Upper lobe of right lung (tissue), 1 donor: ENCODE results near the gene IDE. TPM values are rescaled to one million over a fixed set of nuclear protein-coding genes. Genes with fewer than 3 reads are reported as not detected.
"Not testable (repeated sequence)": the region's sequence is repeated elsewhere in the genome, so short reads cannot be mapped to it uniquely, and the experiment has no call there.

ENCODE experiments used
- ATAC-seq: fragments of 200-7000 bp; cut with Tn5 transposase; one replicate; pipeline ENCODE4 v1.9.1; 2020; ENCODE audit warnings: mild to moderate bottlenecking, moderate library complexity
- DNase-seq: peaks from one replicate; pipeline ENCODE4 v3.0.0-alpha.2; 2020
- H3K27ac ChIP-seq: fragments of 200-600 bp; one replicate; pipeline ENCODE4 v1.8.0; 2022
- H3K27me3 ChIP-seq: fragments of 200-600 bp; one replicate; pipeline ENCODE4 v1.8.0; 2022; ENCODE audit warnings: mild to moderate bottlenecking
- H3K36me3 ChIP-seq: fragments of 200-600 bp; one replicate; pipeline ENCODE4 v1.8.0; 2022
- H3K4me1 ChIP-seq: fragments of 200-600 bp; one replicate; pipeline ENCODE4 v1.8.0; 2022
- H3K4me3 ChIP-seq: fragments of 200-600 bp; one replicate; pipeline ENCODE4 v1.8.0; 2022; ENCODE audit warnings: mild to moderate bottlenecking
- H3K9me3 ChIP-seq: fragments of 200-600 bp; one replicate; pipeline ENCODE4 v1.8.0; 2022
- CTCF ChIP-seq: fragments of 200-600 bp; IDR thresholded peaks from one replicate; pipeline ENCODE4 v1.8.0; 2022; ENCODE audit warnings: antibody characterized with exemption
- intact Hi-C: fragments of 100-400 bp; cut with DNase I; formaldehyde crosslinking; loops from one replicate; pipeline ENCODE4 v1.11.0; 2022
- total RNA-seq: library from RNA; stranded (reverse); fragmentation: NEBNext Ultra II Directional; extraction: Animal tissue kit (Norgen Biotek cat#: 25700); gene quantifications from one replicate; pipeline ENCODE4 v1.2.1, GENCODE V29; 2021
- donor health status: DM: no; HTN: yes; CAD: no; lungs with severe emphysema.

The IDE gene
- total RNA-seq, 1 donor from 2014 or later, result 35.2 TPM

- Histone ChIP-seq H3K4me1 (no peaks in the 10 kb centered on the region), H3K9me3 (no peaks in the 10 kb centered on the region), H3K27me3 (no peaks in the 10 kb centered on the region), H3K4me3 (no peak overlapping the region), H3K27ac (no peak overlapping the region), H3K36me3 (peaks cover 90% of the 10 kb centered on the region)
- ATAC-seq (no peak), DNase-seq (no peak)
- no peak for TF ChIP-seq CTCF
- intact Hi-C loops, result no loop called here
Measured at GRCh38 chr10:92464364-92464763, 109.5 kb downstream of the IDE start.

- DNase-seq (no peak), ATAC-seq (no peak)
- intact Hi-C loops, result no loop called here
- no peaks in the 10 kb centered on the region for H3K9me3 ChIP-seq
- no peak for TF ChIP-seq CTCF
- no peaks in the 10 kb centered on the region for H3K27me3 ChIP-seq
- no peaks in the 10 kb centered on the region for H3K4me1 ChIP-seq
- no peak overlapping the region for H3K4me3 ChIP-seq
- peaks cover 83% of the 10 kb centered on the region for H3K36me3 ChIP-seq
- no peak overlapping the region for H3K27ac ChIP-seq
Measured at GRCh38 chr10:92463582-92463981, 110.3 kb downstream of the IDE start.

GRCh38 chr10:92454955-92455354, 118.9 kb downstream of the IDE start:
- ATAC-seq, H3K4me1 ChIP-seq, H3K4me3 ChIP-seq, intact Hi-C loops, H3K27me3 ChIP-seq, DNase-seq, H3K27ac ChIP-seq, H3K9me3 ChIP-seq: not testable (repeated sequence)
- peaks cover 49% of the 10 kb centered on the region for H3K36me3 ChIP-seq

- no peak for TF ChIP-seq CTCF
- intact Hi-C loops, result no loop called here
- H3K27me3 ChIP-seq, result no peaks in the 10 kb centered on the region
- ATAC-seq, result no peak
- no peaks in the 10 kb centered on the region for H3K4me1 ChIP-seq
- no peaks in the 10 kb centered on the region for H3K9me3 ChIP-seq
- H3K36me3 ChIP-seq, result peaks cover 47% of the 10 kb centered on the region
- DNase-seq, result no peak
- H3K27ac ChIP-seq, result no peak overlapping the region
- H3K4me3 ChIP-seq, result no peak overlapping the region
Measured at GRCh38 chr10:92452313-92452712, 121.6 kb downstream of the IDE start.

GRCh38 chr10:92451431-92451830, 122.5 kb downstream of the IDE start:
- no peaks in the 10 kb centered on the region for H3K4me1 ChIP-seq
- no peak overlapping the region for H3K4me3 ChIP-seq
- no peak for TF ChIP-seq CTCF
- intact Hi-C loops, result no loop called here
- no peak for ATAC-seq
- H3K27ac ChIP-seq, result no peak overlapping the region
- no peaks in the 10 kb centered on the region for H3K9me3 ChIP-seq
- no peak for DNase-seq
- peaks cover 45% of the 10 kb centered on the region for H3K36me3 ChIP-seq
- H3K27me3 ChIP-seq, result no peaks in the 10 kb centered on the region

GRCh38 chr10:92450896-92451295, 123.0 kb downstream of the IDE start:
- Histone ChIP-seq H3K9me3 (no peaks in the 10 kb centered on the region), H3K4me1 (no peaks in the 10 kb centered on the region), H3K36me3 (peaks cover 40% of the 10 kb centered on the region), H3K27ac (no peak overlapping the region), H3K27me3 (no peaks in the 10 kb centered on the region), H3K4me3 (no peak overlapping the region)
- intact Hi-C loops, result no loop called here
- DNase-seq (no peak), ATAC-seq (no peak)
- TF ChIP-seq CTCF, result no peak
